Cardiac muscle cell (in vitro differentiated cells and primary cell): ENCODE data around the gene F2. TPM values are rescaled to one million over a fixed set of nuclear protein-coding genes. Genes with fewer than 3 reads are reported as not detected.

Experiments
- DNase-seq, 2 donors: peaks; one replicate each; pipeline versions ENCODE4 v3.0.0 to v3.0.0-alpha.2; 2010 to 2017; ENCODE audit warnings: low read depth in 1 of 2, low spot score in 1 of 2
- H3K27ac ChIP-seq: fragments of 200-600 bp; sonication (generic); 2 replicates; pipeline ENCODE4 v1.5.1; 2016
- H3K27me3 ChIP-seq: fragments of 200-600 bp; sonication (generic); 2 replicates; pipeline ENCODE4 v1.6.0; 2016; ENCODE audit warnings: control low read depth
- H3K36me3 ChIP-seq: fragments of 200-600 bp; sonication (generic); 2 replicates; pipeline ENCODE4 v1.5.1; 2016; ENCODE audit warnings: control low read depth
- H3K4me1 ChIP-seq: fragments of 200-600 bp; sonication (generic); 2 replicates; pipeline ENCODE4 v1.8.1; 2017; ENCODE audit warnings: low read depth, mild to moderate bottlenecking, mixed run types
- H3K4me3 ChIP-seq: fragments of 200-600 bp; sonication (generic); 2 replicates; pipeline ENCODE4 v1.5.1; 2016; ENCODE audit warnings: mild to moderate bottlenecking
- H3K9me3 ChIP-seq: fragments of 200-600 bp; sonication (generic); 2 replicates; pipeline ENCODE4 v1.5.1; 2017; ENCODE audit warnings: low read depth, mild to moderate bottlenecking, control low read depth
- CTCF ChIP-seq: IDR thresholded peaks from 2 replicates; pipeline ENCODE4 v1.5.1; 2012; ENCODE audit warnings: low read depth, mild to moderate bottlenecking, low read length
- polyA plus RNA-seq: library from polyadenylated mRNA; unstranded; fragments of >200 nt; fragmentation: Nextera tagmentation; extraction: Ambion mirVana; gene quantifications from 2 replicates; pipeline ENCODE4 v1.2.1, GENCODE V29; 2016
- total RNA-seq: library from RNA; depleted of rRNA; stranded (reverse); fragments of >200 nt; gene quantifications from 2 replicates; pipeline ENCODE4 v1.2.3, GENCODE V29; 2016

Gene F2
- total and polyA plus RNA-seq, 2 experiments from 2014 or later = 0.27 TPM; not detected in 1

DNA sequence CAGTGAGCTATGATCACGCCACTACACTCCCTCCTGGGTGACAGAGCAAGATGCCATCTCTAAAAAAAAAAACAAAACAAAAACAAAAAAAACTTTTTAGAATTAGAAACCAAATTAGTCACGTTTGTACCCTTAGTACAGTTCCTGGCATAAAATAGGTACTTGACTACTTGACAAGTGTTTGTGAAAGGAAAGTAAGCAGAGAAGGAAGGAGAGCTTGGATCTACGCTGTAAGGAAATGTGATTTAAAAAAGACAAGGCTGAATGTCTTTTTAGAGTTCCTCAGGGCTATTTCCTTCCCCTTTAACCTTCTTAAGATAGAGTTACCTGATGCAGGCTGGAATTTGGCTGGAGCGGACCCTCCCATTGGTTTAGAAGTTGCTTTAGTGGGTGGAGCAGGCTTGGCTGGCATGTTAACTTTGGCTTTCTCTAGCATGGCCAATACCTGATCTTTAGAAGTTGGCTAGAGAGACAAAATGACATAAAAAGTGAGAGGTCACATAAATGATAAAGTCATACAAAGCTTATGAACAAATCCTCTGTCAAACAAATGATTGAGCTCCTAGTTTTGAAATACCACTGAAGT, 50.7 kb downstream of the F2 start:
- Histone ChIP-seq H3K4me1 (no peaks in the 10 kb centered on the region), H3K9me3 (no peaks in the 10 kb centered on the region), H3K36me3 (peaks cover 67% of the 10 kb centered on the region), H3K4me3 (no peak overlapping the region), H3K27me3 (no peaks in the 10 kb centered on the region), H3K27ac (no peak overlapping the region)
- no peak for TF ChIP-seq CTCF
- DNase-seq = no peak

GRCh38 chr11:46776878-46777277, 57.9 kb downstream of the F2 start:
- Histone ChIP-seq H3K36me3 (peaks cover 58% of the 10 kb centered on the region), H3K9me3 (no peaks in the 10 kb centered on the region), H3K27me3 (no peaks in the 10 kb centered on the region), H3K4me3 (no peak overlapping the region), H3K4me1 (no peaks in the 10 kb centered on the region), H3K27ac (no peak overlapping the region)
- no peak for DNase-seq
- TF ChIP-seq CTCF = no peak

GRCh38 chr11:46778416-46778815, 59.4 kb downstream of the F2 start:
- DNase-seq = no peak
- H3K4me1 ChIP-seq = no peaks in the 10 kb centered on the region

More at GRCh38 chr11:46778416-46778815, 59.4 kb downstream of the F2 start:
- H3K36me3 ChIP-seq = peaks cover 69% of the 10 kb centered on the region
- H3K4me3 ChIP-seq = no peak overlapping the region
- no peak for TF ChIP-seq CTCF
- no peaks in the 10 kb centered on the region for H3K9me3 ChIP-seq
- H3K27ac ChIP-seq = no peak overlapping the region
- no peaks in the 10 kb centered on the region for H3K27me3 ChIP-seq

Other genes starting within 250 kb of the F2 start
- 27.7 and 52.7 TPM in 2 replicates for gene AMBRA1, start 125.2 kb upstream of the F2 start, total RNA-seq
- gene AMBRA1, start 125.2 kb upstream of the F2 start, polyA plus RNA-seq = 10.5 and 12.8 TPM in 2 replicates
- gene HARBI1, start 102.0 kb upstream of the F2 start, total RNA-seq = 2.2 and 3.8 TPM in 2 replicates
- 6.9 and 9.8 TPM in 2 replicates for gene HARBI1, start 102.0 kb upstream of the F2 start, polyA plus RNA-seq
- gene ATG13, start 101.7 kb upstream of the F2 start, total RNA-seq = 78.5 and 108 TPM in 2 replicates
- 56.8 and 61.9 TPM in 2 replicates for gene ATG13, start 101.7 kb upstream of the F2 start, polyA plus RNA-seq
- gene ARHGAP1, start 18.6 kb upstream of the F2 start, total RNA-seq = 59.3 and 76.9 TPM in 2 replicates
- gene ARHGAP1, start 18.6 kb upstream of the F2 start, polyA plus RNA-seq = 108 and 149 TPM in 2 replicates
- gene ZNF408, start 18.2 kb upstream of the F2 start, total RNA-seq = 15.4 and 23.7 TPM in 2 replicates
- 16.8 and 23.1 TPM in 2 replicates for gene ZNF408, start 18.2 kb upstream of the F2 start, polyA plus RNA-seq
- gene CKAP5, start 127.1 kb downstream of the F2 start, total RNA-seq = 58.1 and 122 TPM in 2 replicates
- gene CKAP5, start 127.1 kb downstream of the F2 start, polyA plus RNA-seq = 38.1 and 77.8 TPM in 2 replicates
- 14.6 and 19.2 TPM in 2 replicates for gene LRP4, start 199.3 kb downstream of the F2 start, total RNA-seq
- 14.6 and 15.9 TPM in 2 replicates for gene LRP4, start 199.3 kb downstream of the F2 start, polyA plus RNA-seq
- 46.4 and 49.7 TPM in 2 replicates for gene CSTPP1, start 217.5 kb downstream of the F2 start, total RNA-seq
- gene CSTPP1, start 217.5 kb downstream of the F2 start, polyA plus RNA-seq = 81.6 and 83.6 TPM in 2 replicates